DOHH2 (cell line): Measurements from ENCODE around the gene PDZRN3.

Source experiments
- CTCF ChIP-seq: fragments of 200-600 bp; sonication (generic); IDR thresholded peaks from one replicate; pipeline ENCODE4 v1.5.1; 2014; ENCODE audit warnings: antibody characterized with exemption, mild to moderate bottlenecking, low read depth, low read length; ENCODE audit not compliant: poor library complexity, severe bottlenecking
- EZH2phosphoT487 ChIP-seq: fragments of 200-600 bp; sonication (generic); IDR thresholded peaks from 2 replicates; pipeline ENCODE4 v1.6.1; 2017; ENCODE audit warnings: borderline replicate concordance, mild to moderate bottlenecking, antibody characterized with exemption, low read length, moderate library complexity, mixed read lengths

GRCh38 chr3:73442886-73443285, 181.9 kb downstream of the PDZRN3 start:
- no peak for TF ChIP-seq CTCF
- no peak for TF ChIP-seq EZH2phosphoT487
